Measurements from ENCODE around the gene ITGA2B.
"Not testable (repeated sequence)": the region's sequence is repeated elsewhere in the genome, so short reads cannot be mapped to it uniquely, and the experiment has no call there.

Gene ITGA2B

DNA sequence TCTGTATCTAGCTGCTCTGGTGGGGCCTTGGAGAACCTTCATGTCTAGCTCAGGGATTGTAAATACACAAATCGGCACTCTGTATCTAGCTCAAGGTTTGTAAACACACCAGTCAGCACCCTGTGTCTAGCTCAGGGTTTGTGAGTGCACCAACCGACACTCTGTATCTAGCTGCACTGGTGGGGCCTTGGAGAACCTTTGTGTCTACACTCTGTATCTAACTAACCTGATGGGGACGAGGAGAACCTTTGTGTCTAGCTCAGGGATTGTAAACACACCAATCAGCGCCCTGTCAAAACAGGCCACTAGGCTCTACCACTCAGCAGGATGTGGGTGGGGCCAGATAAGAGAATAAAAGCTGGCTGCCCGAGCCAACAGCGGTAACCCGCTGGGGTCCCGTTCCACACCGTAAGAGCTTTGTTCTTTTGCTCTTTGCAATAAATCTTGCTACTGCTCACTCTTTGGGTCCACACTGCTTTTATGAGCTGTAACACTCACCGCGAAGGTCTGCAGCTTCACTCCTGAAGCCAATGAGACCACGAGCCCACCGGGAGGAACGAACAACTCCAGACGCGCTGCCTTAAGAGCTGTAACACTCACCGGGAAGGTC is 19.9 kb downstream of the ITGA2B start:
- DNase-seq (ENCODE audit: low spot score); FAIRE-seq: not testable (repeated sequence)

DNA sequence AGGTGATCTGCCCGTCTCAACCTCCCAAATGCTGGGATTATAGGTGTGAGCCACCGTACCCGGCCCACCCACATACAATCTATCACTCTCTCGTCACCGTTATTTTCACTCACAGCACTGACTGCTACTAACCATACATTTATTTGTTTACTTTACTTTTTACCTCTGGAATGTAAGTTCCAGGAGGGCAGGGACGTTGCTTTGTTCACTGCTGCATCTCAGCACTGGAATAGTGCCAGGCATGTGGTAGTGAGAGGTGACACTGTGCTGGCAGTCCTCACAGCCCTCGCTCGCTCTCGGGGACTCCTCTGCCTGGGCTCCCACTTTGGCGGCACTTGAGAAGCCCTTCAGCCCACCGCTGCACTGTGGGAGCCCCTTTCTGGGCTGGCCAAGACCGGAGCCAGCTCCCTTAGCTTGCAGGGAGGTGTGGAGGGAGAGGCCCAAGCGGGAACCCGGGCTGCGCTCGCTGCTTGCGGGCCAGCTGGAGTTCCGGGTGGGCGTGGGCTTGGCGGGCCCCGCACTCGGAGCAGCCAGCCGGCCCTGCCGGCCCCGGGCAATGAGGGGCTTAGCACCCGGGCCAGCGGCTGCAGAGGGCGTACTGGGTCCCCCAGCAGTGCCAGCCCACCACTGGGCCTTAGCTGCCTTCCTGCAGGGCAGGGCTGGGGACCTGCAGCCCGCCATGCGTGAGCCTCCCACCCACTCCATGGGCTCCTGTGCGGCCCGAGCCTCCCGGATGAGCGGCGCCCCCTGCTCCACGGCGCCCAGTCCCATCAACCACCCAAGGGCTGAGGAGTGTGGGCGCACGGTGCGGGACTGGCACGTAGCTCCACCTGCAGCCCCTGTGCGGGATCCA is 20.8 kb downstream of the ITGA2B start:
- DNase-seq (ENCODE audit: low spot score); FAIRE-seq: not testable (repeated sequence)

DNA sequence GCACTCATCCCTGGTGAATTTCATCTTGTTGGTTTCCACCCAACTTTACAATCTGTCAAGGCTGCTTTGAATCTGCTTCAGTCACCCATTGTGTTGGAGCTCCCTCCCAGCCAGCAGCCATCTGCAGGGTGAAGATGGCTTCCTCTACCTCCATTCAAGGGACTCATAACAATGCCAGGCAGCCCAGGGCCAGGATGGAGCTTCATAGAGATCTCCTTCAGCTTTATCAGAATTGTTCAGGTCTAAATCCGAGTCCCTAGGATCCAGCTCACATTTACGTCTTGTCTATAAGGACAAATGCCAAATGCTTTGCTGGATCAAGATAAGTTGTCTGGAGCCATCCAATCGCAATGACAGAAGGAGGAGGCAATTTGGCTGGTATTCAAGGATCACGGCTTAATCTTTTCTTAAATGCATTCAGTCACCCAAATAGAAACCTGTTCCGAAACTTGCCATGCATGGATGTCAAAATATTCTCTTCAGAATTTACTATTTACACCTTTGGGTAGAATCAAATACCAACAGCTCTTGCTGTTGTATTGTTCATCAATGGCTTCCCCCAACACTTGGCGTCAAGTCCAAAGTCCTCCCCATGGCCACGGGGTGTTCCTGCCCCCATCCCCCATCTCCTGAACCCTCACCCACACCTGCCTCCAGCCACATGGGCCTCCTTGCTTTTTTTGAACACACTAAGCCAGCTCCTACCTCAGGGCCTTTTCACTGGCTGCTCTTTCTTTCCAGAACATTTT is 22.0 kb downstream of the ITGA2B start:
- FAIRE-seq = no peak
- DNase-seq (ENCODE audit: low spot score) = no peak

DNA sequence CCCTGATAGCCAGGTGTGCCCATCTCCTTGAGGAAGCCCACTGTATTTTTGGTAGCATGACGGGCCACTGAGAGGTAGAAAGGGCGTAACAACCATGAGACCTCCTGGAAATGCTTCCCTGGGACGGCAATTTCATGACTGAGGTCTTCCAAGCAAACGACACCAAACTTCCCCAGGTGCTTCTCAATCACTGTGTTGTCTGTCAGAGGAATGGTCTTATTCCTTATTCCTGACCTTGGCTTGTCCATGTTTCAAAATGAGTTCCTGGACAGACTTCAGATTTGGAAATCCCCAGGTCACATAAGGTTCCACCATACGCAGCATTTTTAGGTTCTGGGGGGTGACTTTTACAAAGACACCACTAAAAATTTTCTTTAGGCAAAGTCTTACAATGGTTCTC is 24.4 kb downstream of the ITGA2B start:
- DNase-seq (ENCODE audit: low spot score); FAIRE-seq: not testable (repeated sequence)

DNA sequence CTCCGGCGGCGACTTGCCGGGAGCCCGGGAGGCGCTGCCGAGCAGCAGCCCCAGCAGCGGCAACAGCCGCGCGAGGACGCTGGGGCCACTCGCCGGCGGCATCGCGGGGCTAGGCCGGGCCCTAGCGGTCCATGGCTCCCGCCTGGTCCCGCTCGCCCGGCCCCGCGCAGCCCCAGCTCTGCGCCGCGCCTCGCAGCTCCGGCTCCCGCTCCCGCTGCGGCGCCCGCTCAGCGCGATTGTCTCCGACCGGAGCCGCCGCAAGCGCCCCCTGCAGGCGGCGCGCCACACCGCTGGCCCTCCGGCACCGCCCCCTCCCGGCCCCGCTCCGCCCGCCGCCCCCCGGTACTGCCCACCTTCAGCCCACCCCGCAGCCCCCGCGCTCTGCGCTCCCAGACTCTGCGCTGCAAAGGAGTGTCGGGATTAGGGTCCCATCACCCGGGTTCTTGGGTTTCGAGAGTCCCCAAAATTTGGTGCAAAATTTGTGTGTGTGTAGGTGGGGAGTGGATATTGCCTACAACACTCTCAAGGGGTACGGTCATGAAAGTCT is 25.8 kb downstream of the ITGA2B start, which contains the start of gene FAM171A2:
TSS of gene FAM171A2 (minus strand) at position 241 of the 547 bp plus-strand sequence. CDS start at position 102, 139 bp downstream.
- DNase-seq (ENCODE audit: low spot score) (peak; percentile 92), FAIRE-seq (no peak)

DNA sequence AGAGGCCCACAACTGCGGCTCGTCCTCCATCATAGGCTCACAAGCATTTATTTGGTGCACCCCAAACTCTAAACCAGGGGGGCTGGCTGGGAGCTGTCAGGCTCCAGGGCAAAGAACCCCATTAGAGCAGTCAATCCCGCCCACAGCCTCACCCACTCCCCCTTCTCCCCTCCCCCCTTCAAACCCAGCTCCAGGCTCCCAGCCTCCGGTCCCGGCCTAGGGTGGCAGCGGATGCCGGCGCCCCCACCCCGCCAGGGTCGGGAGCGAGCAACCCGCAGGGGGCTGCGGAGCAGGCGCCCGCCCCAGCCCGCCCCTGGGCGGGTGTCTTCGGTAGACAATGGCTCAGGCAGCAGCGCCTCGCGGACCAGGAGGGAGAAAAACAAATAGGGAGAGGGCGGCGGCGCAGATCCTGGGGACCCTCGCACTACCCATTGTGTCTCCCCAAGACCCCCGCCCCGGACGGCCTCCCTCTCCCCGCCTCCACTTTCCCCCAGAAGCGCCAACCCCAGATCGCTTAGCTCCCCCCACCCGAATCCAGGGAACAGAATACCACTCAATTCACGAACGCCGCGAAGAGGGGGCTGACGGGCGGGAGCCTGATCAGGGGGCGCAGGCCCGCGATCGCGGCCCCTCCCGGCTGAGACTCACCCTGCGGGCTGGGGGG is 26.4 kb downstream of the ITGA2B start:
- FAIRE-seq (no peak), DNase-seq (ENCODE audit: low spot score) (peak; percentile 52)

DNA sequence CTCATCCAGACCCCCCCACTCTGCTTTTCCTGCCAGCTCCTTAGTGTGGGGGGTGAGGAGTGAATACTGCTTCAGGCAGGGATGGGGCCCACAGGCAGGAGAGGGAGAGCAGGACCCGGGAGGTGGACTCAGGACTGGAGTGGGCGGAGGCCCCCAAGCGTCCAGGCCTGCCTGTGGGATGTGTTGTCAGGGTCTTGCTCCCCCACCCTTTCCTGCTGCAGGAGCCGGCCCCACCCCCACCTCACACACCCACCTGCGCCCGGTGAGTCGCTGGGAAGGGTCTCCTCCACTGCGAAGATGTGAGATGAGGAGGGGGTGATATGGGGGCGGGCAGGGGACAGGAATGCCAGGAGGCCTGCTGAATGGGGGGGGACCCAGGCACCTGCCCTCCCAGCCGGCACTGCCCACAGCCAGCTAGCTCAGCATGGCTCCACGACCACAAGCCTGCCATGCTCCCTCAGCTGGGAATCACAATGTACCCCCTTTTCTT is 26.9 kb downstream of the ITGA2B start:
- FAIRE-seq (no peak), DNase-seq (ENCODE audit: low spot score) (no peak)

DNA sequence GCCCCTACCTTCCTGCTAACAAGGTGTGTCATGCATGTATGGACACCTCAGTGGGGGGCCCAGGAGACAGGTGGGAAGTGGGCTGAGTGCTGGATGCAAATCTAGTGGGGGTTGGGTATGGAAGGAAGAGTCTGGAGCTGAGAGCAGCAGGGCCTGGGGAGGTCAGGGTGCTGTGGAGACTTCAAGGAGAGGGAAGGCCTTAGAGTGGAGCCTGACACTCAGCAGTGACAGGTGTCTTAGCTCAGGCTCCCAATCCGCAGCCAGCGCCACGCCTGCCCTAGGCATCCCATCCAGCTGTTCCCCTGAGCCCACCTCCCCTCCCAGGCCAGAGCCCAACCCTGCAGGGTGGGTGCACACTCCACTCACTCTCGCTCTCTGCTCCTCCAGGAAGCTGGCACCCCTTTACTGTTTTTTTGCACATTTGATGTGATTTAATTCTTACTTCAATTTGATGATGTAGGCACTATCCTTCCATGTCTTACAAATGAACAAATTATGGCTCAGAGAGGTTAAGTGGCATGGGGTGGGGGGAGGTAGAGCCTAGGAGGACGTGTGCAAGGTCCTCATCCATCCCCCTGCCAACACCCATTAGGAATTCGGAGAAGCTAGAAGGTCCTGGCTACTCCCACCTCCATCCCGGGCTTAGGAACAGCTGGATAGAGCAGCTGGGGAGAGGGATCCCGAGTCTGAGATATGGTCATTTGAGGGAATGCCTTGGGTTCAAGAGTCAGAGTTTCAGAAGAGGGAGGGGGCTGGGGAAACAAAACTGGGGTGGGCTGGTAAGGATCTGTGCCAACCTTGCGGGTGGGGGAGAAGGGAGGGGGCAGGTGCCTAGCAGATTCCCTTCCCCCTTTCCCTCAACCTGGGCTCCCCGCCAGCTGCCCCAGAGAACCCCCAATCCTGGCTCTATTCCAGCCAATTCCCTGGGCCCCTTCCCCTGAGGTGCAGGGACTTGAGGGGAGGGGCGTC is 27.9 kb downstream of the ITGA2B start:
- peak; percentile 75 for FAIRE-seq
- no peak for DNase-seq (ENCODE audit: low spot score)

DNA sequence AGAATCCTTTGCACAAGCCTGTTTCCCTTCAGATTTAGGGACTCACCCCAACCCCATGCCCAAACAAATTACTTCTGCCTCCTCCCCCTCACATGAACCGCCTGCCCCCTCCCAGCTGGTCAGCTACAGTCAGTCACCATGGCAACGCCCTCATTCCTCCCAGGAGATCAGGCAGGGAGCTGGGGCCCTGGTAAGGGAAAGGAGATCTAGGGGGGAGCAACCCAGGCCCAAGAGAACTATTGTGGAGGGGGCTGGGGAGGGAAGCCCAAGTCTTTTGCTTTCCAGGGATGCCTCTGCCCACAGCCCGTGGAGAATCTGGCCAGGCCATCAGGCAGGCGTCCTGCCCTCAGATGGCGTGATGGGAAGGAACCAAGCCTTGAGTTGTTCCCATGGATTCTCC is 28.6 kb downstream of the ITGA2B start:
- FAIRE-seq (no peak), DNase-seq (ENCODE audit: low spot score) (peak; percentile 46)

DNA sequence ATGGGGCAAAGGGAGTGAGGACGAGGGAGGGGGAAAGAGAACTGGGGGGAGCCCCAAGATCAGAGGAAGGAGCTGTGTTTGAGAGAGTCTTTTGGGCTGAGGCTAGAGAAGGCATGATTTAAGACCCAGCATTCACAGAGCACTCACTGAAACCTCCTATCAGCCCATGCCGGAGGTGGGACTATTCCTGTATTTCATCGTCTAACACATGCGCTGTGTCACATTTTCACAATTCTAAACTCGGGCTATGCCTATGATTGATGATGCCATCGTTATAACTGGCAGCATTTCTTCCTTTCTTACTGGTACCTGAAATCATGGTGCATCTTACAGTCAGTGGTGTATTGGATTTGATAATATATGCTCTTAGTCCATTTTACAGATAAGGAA is 29.3 kb downstream of the ITGA2B start:
- no peak for FAIRE-seq
- no peak for DNase-seq (ENCODE audit: low spot score)

DNA sequence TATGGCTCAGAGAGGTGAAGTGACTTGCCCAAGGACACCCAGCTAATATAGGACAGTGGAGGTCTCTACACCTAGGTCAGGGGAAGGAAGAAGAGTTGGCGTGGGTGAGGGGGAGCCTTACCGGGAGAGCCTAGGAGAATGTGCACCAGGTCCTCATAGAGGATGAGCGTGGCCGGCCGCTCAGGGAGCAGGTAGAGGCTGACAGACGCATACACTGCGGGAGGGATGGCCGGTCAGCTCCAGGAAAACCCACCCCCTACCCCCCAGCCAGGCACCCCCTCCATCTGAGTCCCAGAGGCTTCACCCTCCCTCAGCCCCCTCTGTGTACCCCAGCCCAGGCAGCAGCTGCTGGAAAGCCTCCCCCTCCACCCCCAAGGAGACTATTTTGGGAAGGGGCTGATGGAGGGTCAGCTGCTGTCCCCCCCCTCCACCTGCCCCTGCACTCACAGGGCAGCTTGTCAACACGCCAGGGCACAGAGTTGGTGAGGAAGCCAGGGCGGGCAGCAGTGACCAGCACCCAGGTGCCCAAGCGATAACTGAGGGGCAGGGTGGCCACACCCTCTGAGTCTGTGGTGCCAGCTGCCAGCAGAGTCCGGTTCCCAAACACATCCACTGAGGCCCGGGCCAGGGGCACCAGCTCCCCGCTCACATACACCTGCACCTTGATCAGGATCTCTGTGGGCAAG is 29.8 kb downstream of the ITGA2B start:
- no peak for DNase-seq (ENCODE audit: low spot score)
- FAIRE-seq = no peak

DNA sequence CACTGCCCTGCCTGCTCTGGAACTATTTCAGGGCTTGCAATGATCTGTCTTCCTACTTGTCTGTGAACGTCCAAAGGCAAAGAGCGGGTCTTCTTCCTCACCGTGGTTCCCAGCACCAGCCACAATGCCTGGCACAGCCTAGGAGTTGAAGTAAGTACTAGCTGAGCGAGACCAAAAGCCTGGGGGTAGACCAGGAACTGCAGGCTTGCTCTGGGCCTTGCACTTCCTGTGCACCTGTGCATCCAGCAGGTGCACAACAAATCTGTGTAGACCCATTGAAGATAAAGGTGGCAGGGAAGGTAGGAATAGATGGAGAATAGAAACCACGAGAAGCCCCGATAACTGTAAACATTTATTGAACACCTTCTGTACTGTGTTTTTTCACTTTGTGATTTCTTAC is 30.4 kb downstream of the ITGA2B start:
- DNase-seq (ENCODE audit: low spot score) (no peak), FAIRE-seq (no peak)

DNA sequence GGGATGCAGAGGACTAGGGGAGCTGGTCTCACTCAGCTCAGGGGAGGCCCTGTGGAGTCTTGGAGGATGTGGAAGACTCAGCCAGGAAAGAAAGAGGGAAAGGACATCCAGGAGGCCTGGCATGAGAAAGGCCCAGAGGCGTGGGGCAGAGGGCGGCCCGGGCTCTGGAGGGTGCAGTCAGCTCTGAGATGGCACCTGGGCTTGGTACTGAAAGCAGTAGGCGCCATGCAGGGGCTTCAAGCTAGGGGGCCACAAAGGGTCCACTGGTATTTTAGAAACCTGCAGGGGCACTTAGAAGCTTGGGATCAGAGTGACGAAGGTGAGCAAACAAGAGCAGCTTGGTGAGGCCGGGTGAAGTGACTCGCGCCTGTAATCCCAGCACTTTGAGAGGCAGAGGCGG is 31.4 kb downstream of the ITGA2B start:
- FAIRE-seq (no peak), DNase-seq (ENCODE audit: low spot score) (no peak)

DNA sequence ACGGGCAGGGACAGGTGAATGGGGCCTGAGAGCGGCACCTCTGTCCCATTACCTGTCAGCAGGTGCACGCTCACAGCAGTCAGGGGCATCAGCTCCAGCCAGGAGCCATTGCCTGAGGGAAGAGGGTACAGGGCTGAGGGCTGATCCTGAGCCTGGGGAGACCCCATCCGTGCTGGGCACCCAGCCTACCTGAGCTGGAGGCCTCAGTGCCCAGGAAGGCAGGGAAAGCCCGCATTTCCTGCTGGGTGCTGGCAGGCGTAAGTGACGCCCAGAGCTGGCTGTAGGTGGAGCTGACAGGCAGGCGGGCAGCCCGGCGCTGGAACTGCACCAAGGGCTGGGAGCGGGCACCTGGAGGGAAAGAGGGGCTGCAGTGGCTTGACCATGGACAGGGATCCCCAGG is 33.2 kb downstream of the ITGA2B start:
- no peak for FAIRE-seq

DNA sequence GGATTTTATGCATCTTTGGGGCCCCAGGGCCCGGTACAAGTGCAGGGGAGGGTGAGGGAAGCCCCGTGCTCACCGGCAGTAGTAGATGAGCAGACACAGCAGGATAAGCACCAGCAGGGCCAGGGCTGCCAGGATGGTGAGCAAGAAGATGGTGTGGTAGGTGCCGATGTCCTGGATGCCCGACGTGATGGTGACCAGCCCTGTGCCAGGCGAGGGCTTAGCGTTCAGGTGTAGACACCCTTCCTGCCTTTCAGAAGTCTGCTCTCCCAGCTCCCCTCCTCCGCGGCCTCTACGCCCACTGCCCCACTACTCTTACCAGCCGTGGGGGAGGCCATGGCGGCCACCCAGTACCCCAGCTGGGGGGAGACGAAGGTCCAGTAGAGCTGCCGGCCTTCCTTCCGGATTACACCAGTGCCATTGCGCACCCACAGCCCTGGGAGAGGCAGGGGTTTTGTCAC is 33.8 kb downstream of the ITGA2B start:
- DNase-seq (ENCODE audit: low spot score) = no peak
- FAIRE-seq = no peak

More for the DNA sequence above, 33.2 kb downstream of the ITGA2B start:
- no peak for DNase-seq (ENCODE audit: low spot score)

DNA sequence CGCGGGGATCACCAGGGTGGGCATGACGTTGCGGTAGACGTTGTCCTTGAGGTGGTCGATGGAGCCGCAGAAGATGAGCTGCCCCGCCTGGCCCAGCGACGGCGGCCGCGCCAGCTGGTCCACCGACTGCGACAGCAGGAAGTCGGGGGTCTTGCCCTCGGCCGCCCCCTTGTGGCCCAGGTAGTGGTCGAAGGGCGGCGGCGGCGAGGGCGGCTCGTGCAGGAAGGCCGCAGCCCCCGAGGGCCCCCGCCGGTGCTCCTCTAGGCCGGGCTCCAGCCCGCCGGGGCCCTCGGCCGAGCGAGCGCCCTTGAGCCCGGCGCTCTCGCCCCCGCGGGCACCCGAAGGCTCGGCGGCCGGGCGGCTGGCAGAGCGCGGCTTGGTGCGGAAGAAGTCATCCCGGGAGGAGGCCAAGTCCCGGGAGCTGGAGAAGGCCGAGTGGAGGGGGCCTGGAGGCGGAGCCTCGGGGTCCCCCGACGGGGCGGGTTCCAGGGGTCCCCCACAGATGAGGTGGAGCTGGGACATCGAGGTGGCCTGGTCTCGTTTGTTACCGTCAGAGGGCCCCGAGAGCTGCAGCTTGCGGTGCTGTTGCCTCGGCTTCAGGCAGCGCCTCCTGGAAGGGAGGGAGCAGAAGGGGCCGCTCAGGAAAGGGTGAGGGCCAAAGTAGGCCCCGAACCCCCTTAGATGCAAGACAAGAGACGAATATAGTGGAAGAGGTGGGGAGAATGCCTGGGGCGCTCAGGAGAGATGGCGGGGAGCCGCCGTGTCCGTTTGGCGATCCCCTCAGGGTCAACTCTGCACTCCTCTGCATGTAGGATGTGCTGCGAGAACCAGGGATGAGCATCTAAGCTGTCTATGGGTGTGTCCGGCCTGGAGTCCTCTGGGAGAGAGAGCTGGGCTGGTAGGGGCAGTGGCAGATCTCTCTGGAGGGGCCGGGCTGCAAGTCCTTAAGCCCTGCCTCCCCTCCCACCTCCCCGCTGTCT is 34.6 kb downstream of the ITGA2B start:
- no peak for DNase-seq (ENCODE audit: low spot score)

DNA sequence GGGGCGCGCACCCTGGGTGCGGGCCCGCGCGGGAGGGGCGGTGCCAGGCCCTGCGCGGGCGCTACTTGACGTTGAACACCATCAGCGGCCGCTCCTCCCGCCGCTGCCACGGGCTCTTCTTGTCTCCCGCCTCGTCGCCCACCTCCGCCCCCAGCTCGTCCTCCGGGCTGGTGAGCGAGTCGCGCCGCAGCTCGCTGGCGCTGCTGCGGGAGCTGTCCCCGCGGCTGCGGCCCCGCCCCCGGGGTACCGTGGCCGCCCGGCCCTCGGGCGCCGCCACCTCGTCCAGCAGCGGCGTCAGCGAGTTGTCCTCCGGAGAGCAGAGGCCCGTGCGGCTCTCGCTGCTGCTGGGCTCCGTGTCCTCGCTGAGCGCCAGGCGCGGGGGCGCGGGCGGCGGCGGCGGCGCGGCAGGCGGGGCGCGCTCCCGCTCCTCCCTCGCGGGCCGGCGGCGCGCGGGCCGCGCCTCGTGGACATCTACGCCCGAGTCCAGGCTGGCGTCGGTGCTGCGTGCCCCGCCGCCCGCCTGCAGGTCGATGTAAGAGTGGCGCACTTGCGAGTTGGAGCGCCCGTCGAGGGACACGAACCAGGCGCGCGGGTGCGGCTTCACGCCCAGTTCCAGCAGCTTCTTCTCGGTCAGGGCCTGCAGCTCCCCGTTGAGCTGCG is 35.6 kb downstream of the ITGA2B start:
- DNase-seq (ENCODE audit: low spot score) = no peak
- FAIRE-seq = no peak

More for the DNA sequence above, 34.6 kb downstream of the ITGA2B start:
- FAIRE-seq = no peak

Measured in urothelium cell line (cell line).